Activated B cell treated with CpG ODN at 0.5 μM for 24 hours (primary cell): ENCODE data around the gene CLDND1. TPM values are rescaled to one million over a fixed set of nuclear protein-coding genes. Genes with fewer than 3 reads are reported as not detected.

ENCODE experiments used
- ATAC-seq: fragments of 200-7000 bp; cut with Tn5 transposase; one replicate; pipeline ENCODE4 v1.10.0; 2021; ENCODE audit warnings: low read depth, mild to moderate bottlenecking, moderate library complexity
- CTCF ChIA-PET: fragments of 350-600 bp; sonication (Branson Sonifier 250); formaldehyde crosslinking; loops from one replicate; lab custom pipeline; 2021; ENCODE audit warnings: antibody characterized with exemption; lab: Charles Lee
- POLR2A ChIA-PET: fragments of 350-600 bp; sonication (Branson Sonifier 250); formaldehyde crosslinking; loops from one replicate; lab custom pipeline; 2021; ENCODE audit warnings: antibody characterized with exemption; lab: Charles Lee
- DNase-seq: peaks from one replicate; pipeline ENCODE4 v3.0.0; 2022
- H3K27ac Mint-ChIP-seq: one replicate; pipeline ENCODE4 v1.8.0; 2020; ENCODE audit warnings: mixed read lengths
- H3K27me3 Mint-ChIP-seq: one replicate; pipeline ENCODE4 v1.8.0; 2021; ENCODE audit warnings: mixed read lengths
- H3K36me3 Mint-ChIP-seq: one replicate; pipeline ENCODE4 v1.8.0; 2021; ENCODE audit warnings: low read depth, mixed read lengths
- H3K4me1 Mint-ChIP-seq: one replicate; pipeline ENCODE4 v1.8.0; 2021; ENCODE audit warnings: mixed read lengths
- H3K4me3 Mint-ChIP-seq: one replicate; pipeline ENCODE4 v1.8.0; 2020; ENCODE audit warnings: mild to moderate bottlenecking, mixed read lengths
- H3K9me3 Mint-ChIP-seq: one replicate; pipeline ENCODE4 v1.8.0; 2020; ENCODE audit warnings: mixed read lengths
- CTCF ChIP-seq: fragments of 200-600 bp; IDR thresholded peaks from one replicate; pipeline ENCODE4 v1.8.0; 2022; ENCODE audit warnings: antibody characterized with exemption, mild to moderate bottlenecking
- intact Hi-C: fragments of 100-400 bp; cut with micrococcal nuclease; formaldehyde crosslinking; loops from one replicate; pipeline ENCODE4 v1.15.1; 2024
- total RNA-seq: library from RNA; stranded (reverse); gene quantifications from 2 replicates; pipeline ENCODE4 v1.2.3, GENCODE V29; 2022

The CLDND1 gene
- total RNA-seq, 1 donor from 2014 or later = 140 TPM

DNA sequence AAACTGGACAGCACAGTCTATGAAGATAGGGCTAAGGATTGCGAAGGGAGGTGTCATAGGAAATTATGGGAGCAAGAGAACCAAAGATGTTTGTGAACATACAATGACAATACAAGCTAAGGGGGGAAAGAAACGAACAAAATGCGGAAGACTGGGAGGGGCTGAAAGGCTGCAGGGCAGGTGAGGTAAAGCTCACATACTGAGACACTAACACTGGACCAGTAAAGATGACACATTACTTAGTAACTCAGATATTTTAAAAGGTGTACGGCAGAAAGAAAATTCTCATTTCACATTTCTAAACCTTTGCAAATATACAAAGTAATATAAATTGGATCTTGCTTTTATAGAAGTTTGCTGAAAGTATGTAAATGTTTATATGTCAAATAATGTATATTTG, 10.1 kb downstream of the CLDND1 start:
- ChIA-PET CTCF (no interaction called here), POLR2A (interaction anchor here (1.7 kb wide), 1 partner anchor 20 kb away, joined by 3 read pairs; no protein-coding TSS in a partner anchor)
- intact Hi-C loops = no loop called here
- no peak for ATAC-seq
- no peak for TF ChIP-seq CTCF
- Mint-ChIP-seq H3K36me3 (peaks cover 70% of the 10 kb centered on the region), H3K27me3 (no peaks in the 10 kb centered on the region), H3K4me3 (no peak overlapping the region), H3K4me1 (peaks cover 2% of the 10 kb centered on the region), H3K9me3 (no peaks in the 10 kb centered on the region), H3K27ac (no peak overlapping the region)
- DNase-seq = no peak

GRCh38 chr3:98508582-98508981, 14.1 kb downstream of the CLDND1 start:
- DNase-seq (no peak), ATAC-seq (no peak)
- Mint-ChIP-seq H3K36me3 (peaks cover 49% of the 10 kb centered on the region), H3K4me3 (no peak overlapping the region), H3K4me1 (peaks cover 2% of the 10 kb centered on the region), H3K9me3 (no peaks in the 10 kb centered on the region), H3K27me3 (no peaks in the 10 kb centered on the region), H3K27ac (no peak overlapping the region)
- no peak for TF ChIP-seq CTCF
- intact Hi-C loops = no loop called here
- ChIA-PET POLR2A (no interaction called here), CTCF (no interaction called here)

DNA sequence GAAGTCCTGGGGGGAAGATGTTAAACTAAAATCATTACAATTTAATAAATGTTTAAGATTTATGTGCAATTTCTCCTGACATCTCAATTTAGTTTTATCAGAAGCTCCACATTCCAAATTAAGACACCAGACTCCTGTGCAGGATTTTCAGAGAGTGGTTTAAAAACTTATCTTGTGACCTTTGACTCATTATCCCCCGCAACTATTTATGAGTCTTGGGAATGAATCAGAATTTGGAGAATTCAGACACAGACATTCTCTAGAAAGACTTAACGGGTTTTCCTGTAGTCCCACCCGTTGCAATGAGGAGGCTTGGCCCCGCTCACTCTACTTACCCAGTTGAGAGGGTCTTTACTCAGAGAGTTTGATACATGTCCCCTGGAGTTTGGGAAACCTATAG, 18.2 kb downstream of the CLDND1 start:
- Mint-ChIP-seq H3K9me3 (no peaks in the 10 kb centered on the region), H3K4me1 (no peaks in the 10 kb centered on the region), H3K27ac (no peak overlapping the region), H3K36me3 (peaks cover 19% of the 10 kb centered on the region), H3K4me3 (no peak overlapping the region), H3K27me3 (no peaks in the 10 kb centered on the region)
- CTCF ChIA-PET = no interaction called here
- POLR2A ChIA-PET = no interaction called here
- intact Hi-C loops = no loop called here
- TF ChIP-seq CTCF = no peak
- DNase-seq = no peak
- no peak for ATAC-seq

- ChIA-PET POLR2A (no interaction called here), CTCF (no interaction called here)
- intact Hi-C loops = no loop called here
- Mint-ChIP-seq H3K27me3 (no peaks in the 10 kb centered on the region), H3K27ac (no peak overlapping the region), H3K9me3 (no peaks in the 10 kb centered on the region), H3K4me1 (no peaks in the 10 kb centered on the region), H3K4me3 (no peak overlapping the region), H3K36me3 (peaks cover 12% of the 10 kb centered on the region)
- DNase-seq (no peak), ATAC-seq (no peak)
- TF ChIP-seq CTCF = no peak
Measured at GRCh38 chr3:98501863-98502576, 20.7 kb downstream of the CLDND1 start.

GRCh38 chr3:98501270-98501669, 21.4 kb downstream of the CLDND1 start:
- ChIA-PET POLR2A (no interaction called here), CTCF (no interaction called here)
- no peak for TF ChIP-seq CTCF
- ATAC-seq (no peak), DNase-seq (no peak)
- H3K27me3 Mint-ChIP-seq = no peaks in the 10 kb centered on the region
- no peak overlapping the region for H3K27ac Mint-ChIP-seq
- H3K36me3 Mint-ChIP-seq = peaks cover 7% of the 10 kb centered on the region
- H3K4me1 Mint-ChIP-seq = no peaks in the 10 kb centered on the region
- intact Hi-C loops = no loop called here
- no peaks in the 10 kb centered on the region for H3K9me3 Mint-ChIP-seq
- no peak overlapping the region for H3K4me3 Mint-ChIP-seq
